Mammary epithelial cell (primary cell): Measurements from ENCODE around the gene PTRHD1.

Experiments
- CTCF ChIP-seq, 2 donors: IDR thresholded peaks in 1 of 2; conservative IDR thresholded peaks in 1 of 2; 2 replicates each; pipeline ENCODE4 v1.5.1; 2011 to 2012; ENCODE audit warnings: inconsistent platforms in 2 of 2, low read length in 2 of 2, mild to moderate bottlenecking in 2 of 2, control low read depth in 1 of 2, low read depth in 1 of 2; ENCODE audit not compliant: insufficient read depth in 1 of 2; ENCODE audit errors: extremely low read depth in 1 of 2
- EZH2 ChIP-seq: IDR thresholded peaks from 2 replicates; pipeline ENCODE4 v1.6.1; 2012; ENCODE audit warnings: low read length, inconsistent platforms, borderline replicate concordance

- TF ChIP-seq CTCF (conservative IDR thresholded peaks at IDR 0.05 in 1 of 2, IDR thresholded peaks at IDR 0.05 in 1 of 2; ENCODE audit: extremely low read depth in 1 of 2, insufficient read depth in 1 of 2, low read depth in 1 of 2, low read length in 2 of 2) (no peak), EZH2 (no peak)
Measured at GRCh38 chr2:24836206-24836605, 43.0 kb upstream of the PTRHD1 start.
